Thyroid gland (tissue), 4 donors: ENCODE measurements around the gene TREH.
A peak's percentile ranks its signal among the peaks of the same experiment; 100 is the strongest.

ENCODE experiments used
- CTCF ChIP-seq, 6 experiments: fragments of 200-600 bp in 3 of 6; fragments of 450-650 bp in 3 of 6; sonication (generic) in 3 of 6; IDR thresholded peaks; one replicate each; pipeline ENCODE4 v1.5.1; 2016 to 2019; ENCODE audit warnings: antibody characterized with exemption in 6 of 6, mild to moderate bottlenecking in 2 of 6, inconsistent platforms in 1 of 6, moderate library complexity in 1 of 6
- POLR2A ChIP-seq, 2 donors: fragments of 450-650 bp; IDR thresholded peaks; one replicate each; pipeline ENCODE4 v1.6.1; 2017; ENCODE audit warnings: antibody characterized with exemption in 2 of 2, mild to moderate bottlenecking in 2 of 2, moderate library complexity in 1 of 2

DNA sequence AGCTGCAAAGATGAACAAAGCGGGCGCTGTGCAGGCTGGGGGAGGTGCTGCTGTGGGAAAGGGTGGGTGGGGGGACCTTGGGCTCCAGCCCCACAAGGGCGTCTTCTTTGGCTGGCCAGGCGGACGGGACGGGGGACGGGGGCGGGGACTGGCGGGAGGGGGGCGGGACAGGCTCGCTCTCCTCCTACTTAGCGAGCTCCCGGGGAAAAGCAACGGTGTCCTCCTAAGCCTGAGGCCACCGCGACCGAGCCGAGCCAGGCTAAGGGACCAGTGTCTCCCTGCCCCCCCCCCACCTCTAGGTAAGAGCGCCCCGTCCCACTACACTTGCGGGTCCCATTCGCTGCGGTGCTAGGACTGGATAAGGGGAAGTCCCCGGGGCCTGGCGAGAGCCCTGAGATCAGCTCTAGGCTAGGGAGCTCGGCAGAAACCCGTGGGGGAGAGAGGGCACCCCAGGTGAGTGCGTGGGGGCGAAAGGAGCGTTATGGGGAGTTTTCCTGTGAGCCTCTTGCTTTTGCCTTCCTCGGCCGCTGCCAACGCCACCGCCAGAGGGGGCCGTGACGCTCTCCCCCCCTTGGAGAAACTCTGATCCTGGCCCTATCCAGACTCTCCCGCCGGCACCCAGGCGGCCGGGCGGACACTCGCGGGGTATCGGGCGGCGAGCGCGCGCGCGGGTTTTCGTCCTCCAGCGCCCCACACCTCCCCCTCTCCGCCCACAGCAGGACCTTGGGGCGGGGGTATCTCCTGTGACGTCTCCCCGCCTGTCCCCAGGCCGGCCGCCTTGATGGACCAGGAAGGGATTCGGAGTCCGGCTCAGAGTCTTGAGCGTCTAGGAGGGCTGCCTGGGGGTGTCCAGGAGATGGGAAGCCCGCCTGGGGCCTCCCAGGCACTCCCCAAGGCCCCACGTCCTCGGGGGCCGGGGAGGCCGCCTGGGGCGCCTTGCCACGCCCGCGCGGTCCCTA lies 71.8 kb downstream of the TREH start, which contains the start of gene PHLDB1:
- peak in 4 of 6 experiments; percentile 19 to 48 (median 42) for TF ChIP-seq CTCF (IDR thresholded peaks at IDR 0.05)
- TF ChIP-seq POLR2A (IDR thresholded peaks at IDR 0.05) = peak in 1 of 2 donors; percentile 32
